Stimulated activated CD8-positive, alpha-beta memory T cell treated with anti-CD3 and anti-CD28 coated beads, Interleukin-7, amount 100 ng/mL, for 24 hours (primary cell): ENCODE data around the gene SPINK9.
"Not testable (repeated sequence)": the region's sequence is repeated elsewhere in the genome, so short reads cannot be mapped to it uniquely, and the experiment has no call there.

ENCODE experiments used
- DNase-seq: peaks from one replicate; pipeline ENCODE4 v3.0.0-alpha.2; 2020; ENCODE audit warnings: low read depth

SPINK9 gene, protein sequence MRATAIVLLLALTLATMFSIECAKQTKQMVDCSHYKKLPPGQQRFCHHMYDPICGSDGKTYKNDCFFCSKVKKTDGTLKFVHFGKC

DNA sequence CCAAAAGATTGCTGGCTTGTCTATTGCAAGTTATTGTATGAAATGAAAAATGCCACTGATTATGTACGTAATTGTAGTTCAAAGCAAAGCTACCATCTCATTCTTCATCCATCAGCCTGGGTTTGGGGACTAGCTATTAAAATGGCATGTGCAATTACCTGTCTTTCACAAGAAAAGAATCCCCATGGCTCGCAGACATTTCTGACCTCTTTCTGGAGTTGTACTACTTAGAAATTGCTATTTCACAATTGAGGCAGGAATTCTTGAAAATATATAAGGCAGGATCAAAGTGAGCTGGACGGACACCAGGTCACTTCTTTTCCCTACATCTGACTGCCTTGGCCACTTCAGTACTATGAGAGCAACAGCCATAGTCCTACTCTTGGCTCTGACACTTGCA, at the start of gene SPINK9:
Gene SPINK9, plus strand, starts transcription at position 301 of the 400 bp plus-strand sequence. Its CDS starts 55 bp downstream, at position 356.
- DNase-seq, result no peak

DNA sequence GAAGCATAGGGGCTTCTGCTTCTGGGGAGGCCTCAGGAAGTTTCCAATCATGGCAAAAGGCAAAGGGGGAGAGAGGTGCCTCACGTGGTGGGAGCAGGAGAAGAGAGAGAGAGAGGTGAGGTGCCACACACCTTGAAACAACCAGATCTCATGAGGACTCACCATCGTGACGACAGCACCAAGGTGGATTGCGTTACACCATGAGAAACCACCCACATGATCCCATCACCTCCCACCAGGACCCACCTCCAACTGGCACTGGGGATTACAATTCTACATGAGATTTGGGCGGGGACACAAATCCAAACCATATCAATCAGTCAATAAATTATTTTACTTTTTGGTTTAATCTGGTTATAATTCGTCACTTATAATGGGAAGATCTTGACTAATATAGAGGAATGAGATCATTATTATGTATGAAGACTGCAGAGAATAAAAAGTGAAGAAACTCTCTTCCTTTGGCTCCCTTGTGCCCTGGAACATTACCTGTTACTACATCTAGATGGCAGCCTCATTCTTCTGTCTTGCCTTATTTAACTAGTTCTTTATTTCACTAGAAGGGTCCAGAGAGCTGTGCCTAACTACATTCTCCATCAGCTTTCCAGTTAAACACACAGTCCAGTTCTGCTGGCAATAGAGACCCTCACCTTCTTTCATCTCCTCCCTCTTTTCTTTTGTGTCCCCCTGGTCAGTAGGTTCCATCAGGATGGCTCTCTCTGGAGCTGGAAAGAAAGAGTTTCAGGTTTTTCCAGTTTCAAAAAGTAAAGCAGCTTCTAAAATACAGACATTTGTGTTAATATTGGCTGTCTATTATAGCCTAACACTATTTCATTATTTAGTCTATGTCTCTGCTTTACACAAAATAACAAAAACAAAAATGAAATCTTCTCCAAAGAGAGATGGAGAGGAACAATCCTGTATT, 44.8 kb upstream of the SPINK9 start:
- no peak for DNase-seq

DNA sequence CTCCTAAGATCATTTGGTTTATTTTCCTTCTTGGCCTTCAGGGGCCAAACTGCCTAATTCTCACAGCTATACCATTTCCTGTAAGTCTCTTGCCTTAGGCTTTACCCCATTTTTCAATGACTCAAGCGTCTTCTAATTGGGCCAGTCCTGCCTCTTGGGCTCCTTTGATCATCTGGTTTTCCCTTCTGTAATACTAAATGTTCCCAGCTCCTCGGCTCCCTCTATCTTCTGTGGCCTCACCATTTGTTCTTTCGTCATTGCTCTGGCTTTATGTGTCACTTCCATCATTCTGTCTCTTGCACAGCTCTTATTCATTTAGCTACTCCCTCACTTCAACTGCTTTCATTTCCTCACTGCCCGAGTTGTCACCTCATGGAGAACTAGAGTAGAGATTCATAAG, 37.6 kb upstream of the SPINK9 start:
- DNase-seq, result no peak

DNA sequence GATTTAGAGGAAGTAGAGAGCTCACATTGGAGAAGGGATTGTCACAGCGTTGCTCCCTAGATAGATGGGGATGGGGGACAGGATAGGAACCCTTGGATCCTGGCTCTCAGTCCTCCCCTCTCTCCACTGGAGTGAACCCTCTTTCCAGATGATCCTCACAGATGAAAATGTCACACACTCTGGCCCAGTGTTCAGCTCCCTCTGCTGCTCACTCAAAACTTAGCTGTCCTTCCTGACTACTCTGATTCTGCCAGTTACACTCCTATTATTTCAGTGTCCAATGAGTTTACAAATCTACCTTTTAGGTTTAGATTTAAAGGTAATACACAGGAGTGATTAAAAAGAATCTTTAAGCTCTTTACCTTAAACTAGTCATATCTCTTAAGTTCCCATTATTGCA, 28.9 kb upstream of the SPINK9 start:
- DNase-seq, result no peak

DNA sequence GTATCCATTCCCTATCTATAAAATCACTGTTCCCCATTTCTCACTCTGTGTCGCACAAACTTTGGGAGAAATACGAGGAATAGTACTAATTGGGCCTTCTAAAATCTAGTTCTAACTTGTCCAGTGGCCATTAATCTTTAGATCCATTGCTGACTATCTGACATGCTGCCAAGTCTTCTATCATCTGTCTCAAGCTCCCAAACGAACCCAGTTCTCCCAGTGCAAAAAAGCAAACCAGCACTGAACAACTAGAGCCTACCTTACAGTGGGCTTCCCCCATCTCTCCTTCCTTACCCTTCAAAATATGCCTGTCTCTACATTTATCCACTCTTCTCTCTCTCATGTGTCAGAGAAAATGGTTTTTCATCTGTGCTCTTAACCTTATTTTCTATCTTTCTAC, 26.3 kb upstream of the SPINK9 start:
- no peak for DNase-seq

DNA sequence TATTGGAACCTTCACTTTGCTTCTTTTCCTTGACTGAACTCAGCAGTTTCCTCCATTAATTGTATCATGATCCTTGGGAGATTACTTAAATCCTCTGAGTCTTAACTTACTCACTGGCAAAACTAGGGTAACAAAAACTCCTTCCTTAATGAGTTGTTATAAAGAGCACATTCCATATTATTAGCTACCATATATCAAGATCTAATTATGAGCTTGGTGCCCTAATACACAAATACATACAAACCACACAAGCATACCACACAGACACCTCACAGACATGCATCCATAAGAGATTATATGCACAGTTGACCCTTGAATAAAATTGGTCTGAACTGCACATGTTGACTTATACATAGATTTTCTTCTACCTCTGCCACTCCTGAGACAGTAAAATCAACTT, 25.6 kb upstream of the SPINK9 start:
- no peak for DNase-seq

DNA sequence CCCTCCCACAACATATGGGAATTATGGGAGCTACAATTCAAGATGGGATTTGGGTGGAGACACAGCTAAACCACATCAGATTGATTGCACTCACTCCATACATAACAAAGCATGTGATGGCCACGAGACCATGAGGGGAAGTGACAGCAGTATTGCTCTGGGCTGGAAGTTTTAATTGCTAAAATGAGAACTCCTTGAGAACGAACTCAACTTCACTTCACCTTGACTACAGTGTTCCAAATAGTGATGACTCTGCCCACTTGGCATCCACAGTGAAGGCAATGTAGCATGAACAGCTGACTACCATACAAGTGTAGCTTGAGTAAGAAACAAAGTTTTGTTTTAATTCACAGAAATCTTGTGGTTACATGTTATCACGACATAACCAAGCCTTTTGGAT, 23.9 kb upstream of the SPINK9 start:
- no peak for DNase-seq

DNA sequence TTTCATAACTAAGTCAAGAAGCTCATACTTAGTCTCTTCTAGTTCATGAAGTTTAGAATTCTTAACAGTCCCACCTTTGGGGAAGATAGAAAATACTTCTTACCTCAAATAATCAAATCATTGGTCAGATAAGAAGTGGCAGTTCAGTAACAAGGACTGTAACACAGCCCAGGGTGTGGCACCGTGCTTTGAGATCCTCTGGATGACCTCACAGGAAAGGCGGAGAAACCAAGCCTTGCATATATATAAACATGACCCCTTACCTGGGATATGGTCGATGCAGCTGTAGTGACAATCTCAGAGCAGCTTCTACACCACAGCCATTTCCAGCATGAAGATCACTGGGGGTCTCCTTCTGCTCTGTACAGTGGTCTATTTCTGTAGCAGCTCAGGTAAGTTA, 23.2 kb upstream of the SPINK9 start, which contains the start of gene SPINK7:
Gene SPINK7, plus strand, starts transcription at position 271 of the 400 bp plus-strand sequence. Its CDS starts 61 bp downstream, at position 332.
- no peak for DNase-seq

DNA sequence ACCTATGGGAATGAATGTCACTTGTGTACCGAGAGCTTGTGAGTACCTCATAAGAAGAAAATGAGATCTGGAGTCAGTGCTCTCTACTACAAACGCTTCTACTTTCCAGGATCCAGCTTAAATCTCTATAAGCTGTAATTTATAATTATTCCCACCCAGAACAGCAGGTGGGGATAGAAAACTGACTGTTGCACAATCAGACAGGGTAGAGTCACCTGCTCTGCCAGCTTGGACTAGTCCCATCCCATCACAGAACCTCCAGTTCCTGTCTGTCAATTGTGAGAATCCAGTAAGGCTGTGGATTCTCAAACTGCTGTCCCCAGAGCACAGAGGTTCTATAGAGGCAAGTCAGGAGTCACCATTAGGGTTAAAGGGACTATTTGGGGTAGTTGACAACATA, 21.2 kb upstream of the SPINK9 start:
- no peak for DNase-seq

DNA sequence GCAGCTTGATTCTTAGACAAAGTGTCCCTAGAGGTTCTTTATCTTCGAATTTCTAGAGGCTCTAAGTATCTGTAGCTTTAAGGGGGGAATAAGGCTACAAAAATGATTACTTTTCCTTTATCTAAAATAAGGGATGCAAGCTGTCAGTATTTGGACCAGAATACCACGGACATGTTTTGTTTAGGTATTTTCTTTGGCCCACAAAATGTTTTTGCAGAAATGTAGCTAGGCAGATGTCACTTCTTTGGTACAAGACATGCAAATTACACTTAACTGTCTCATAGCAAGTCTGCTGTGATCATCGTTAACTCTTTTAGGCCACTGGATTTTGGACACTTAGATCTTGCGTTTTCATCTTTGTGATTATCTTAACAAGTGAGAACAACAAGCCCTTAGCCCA, 20.6 kb upstream of the SPINK9 start:
- DNase-seq, result no peak

DNA sequence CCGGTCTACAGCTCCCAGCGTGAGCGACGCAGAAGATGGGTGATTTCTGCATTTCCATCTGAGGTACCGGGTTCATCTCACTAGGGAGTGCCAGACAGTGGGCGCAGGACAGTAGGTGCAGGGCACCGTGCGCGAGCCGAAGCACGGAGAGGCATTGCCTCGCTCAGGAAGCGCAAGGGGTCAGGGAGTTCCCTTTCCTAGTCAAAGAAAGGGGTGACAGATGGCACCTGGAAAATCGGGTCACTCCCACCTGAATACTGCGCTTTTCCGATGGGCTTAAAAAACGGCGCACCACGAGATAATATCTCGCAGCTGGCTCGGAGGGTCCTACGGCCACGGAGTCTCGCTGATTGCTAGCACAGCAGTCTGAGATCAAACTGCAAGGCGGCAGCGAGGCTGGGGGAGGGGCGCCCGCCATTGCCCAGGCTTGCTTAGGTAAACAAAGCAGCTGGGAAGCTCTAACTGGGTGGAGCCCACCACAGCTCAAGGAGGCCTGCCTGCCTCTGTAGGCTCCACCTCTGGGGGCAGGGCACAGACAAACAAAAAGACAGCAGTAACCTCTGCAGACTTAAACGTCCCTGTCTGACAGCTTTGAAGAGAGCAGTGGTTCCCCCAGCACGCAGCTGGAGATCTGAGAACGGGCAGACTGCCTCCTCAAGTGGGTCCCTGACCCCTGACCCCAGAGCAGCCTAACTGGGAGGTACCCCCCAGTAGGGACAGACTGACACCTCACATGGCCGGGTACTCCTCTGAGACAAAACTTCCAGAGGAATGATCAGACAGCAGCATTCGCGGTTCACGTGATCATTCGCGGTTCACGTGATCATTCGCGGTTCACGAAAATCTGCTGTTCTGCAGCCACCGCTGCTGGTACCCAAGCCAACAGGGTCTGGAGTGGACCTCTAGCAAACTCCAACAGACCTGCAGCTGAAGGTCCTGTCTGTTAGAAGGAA, 15.1 kb upstream of the SPINK9 start:
- not testable (repeated sequence) for DNase-seq

DNA sequence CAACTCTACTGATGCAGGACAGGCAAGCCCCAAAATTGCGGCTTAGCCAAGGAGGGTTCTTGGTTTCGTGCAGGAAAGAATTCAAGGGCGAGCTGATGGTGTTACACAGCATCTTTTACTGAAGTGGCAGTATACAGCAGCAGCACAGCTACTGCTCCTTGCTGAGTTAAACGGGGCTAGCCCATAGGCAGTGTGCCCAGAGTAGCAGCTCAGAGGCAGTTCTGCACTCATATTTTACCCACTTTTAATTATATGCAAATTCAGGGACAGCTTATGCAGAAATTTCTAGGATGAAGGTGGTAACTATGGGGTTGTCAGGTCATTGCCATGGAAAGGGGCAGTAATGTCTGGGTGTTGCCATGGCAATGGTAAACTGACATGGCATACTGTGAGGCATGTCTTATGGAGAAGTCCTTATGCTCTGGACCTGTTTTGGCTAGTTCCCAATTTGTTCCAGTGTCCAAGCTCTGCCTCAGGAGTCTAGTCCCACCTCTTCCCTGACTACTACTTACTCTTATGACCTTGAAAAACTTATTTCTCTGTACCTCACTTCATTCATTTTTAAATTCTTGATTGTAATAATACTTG, 2.0 kb upstream of the SPINK9 start:
- DNase-seq, result no peak

DNA sequence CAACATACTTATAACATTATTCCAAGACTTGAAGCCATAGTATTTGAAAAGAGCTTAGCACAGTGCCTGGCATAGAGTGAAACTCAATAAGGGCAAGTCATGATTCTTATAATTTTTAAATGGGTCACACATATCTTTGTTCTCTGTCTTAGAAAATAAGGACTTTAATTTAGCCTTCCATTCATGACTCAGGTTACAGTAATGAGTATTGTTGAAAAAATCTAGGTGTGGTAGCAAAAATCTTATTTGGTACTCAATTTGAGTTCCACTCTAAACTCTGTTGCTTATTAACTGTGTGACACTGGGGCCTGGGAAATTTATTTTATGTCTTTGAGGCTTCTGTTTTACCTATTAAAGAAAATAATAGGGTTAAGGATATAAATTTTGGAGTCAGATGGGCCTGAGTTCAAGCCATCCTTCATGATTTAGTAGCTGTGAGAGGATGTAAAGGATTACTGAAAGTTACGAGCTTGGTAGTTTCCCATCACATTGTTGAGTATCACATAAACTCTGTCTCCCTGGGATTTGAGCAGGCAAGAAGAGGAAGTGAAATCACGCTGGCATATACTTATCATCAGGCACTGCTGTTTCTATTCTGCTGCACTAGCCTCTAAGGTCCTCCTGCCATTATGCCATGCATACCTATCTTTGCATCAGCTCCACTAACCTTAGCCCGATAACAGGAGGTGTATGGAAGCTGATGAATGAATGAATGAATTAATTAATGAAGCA, 1.5 kb downstream of the SPINK9 start:
- no peak for DNase-seq

DNA sequence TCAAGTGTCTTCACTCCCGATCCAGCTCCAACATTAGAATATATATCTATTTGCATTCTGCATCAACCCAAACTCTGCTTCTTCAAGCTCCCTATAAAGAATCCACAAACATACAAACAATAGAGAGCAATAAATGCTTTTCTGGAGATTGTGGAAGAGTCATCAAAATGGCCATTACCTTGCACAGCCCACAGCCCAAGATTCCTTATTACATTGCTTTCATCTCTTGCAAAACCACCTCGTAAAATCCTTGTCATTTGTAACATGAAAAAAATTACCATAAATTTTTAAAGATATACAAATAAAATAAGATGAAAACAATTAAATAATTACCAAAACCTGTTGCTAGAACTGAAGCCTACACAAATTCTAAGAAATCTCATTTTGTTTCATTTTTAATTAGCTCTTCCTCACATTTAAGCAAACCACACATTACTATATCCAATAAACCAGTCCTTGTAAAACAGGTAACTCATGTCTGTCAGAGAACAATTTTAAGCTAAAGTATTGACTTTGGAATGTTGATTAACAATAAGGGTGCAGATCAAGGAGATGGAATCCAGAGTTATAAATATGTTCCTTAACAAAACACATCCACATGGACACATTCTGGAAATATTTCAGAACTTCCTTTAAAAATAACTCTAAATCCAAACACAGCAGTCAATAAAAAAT, 7.1 kb downstream of the SPINK9 start:
- DNase-seq, result no peak

DNA sequence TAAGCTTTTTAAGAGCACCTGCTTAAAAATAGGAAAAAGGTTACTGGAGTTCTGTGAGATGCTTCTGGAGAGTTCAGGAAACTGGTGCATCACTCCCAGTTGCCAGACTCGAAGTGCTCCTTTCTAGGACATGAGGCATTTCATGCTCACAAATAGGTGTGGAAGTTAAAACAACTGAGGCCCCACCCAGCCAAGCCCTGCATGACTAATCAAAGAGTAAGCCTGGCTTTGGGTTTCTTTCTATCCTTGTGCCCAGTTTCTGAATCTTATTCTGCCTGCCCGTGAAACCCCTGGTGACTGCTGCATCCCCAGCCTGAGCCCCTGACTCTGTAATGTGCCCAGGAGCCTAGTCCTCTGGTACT, 7.7 kb downstream of the SPINK9 start:
- DNase-seq, result no peak

DNA sequence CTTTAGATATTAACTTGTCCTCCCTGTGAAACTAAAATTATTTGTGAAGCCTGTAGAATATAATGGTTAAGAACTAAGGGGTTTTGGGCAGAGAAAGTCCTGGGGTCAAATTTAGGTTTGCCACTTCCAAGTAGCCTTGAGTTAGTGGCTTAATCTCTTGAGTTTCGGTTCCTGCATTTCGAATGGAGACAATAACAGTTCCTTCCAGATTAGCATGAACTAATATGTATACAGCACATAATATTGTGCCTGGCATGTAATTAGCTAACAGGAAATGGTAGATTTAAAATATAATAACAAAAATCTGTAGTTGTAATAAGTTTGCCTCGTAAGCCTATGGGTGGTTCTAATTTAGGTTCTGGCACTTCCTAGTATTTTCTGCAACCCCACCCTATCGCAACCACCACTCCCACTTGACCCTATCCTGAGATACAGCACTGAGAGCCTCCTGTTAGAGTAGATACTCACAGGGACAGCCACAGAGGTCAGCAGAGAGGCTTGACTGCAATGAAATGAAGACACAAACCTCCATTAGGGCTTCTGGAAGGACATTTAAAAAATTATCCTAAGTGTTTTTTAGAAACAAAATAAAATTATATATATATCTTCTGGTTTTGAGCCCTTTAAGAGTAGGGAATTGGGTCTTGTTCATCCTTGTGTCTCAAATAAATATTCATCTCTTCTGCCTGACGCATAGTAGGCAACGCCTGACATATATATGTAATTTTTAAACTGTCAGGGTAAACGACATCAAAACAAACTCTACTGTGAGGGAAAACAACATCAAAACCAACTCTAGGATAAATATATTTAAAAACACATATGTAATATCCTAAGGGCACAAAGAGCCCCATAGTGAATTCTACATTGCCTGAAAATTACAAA, 8.5 kb downstream of the SPINK9 start:
- DNase-seq, result no peak

DNA sequence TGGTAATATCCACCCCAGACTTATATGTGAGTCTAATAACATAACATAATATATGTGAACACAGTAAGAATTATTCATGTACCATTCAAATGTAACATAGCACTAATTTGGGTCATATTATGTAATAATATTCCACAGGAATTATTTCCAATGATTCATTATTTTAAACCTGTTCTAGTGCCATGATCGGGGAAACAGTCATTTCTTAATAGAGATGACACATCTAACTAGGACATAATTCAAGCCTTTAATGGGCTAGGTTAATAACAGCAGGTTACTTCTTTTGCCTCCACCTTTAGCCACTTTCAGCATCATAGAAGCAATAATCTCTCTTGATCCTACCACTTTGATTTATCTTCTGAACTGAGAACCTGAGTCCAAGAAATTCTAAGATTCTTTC, 12.3 kb downstream of the SPINK9 start:
- DNase-seq, result no peak

DNA sequence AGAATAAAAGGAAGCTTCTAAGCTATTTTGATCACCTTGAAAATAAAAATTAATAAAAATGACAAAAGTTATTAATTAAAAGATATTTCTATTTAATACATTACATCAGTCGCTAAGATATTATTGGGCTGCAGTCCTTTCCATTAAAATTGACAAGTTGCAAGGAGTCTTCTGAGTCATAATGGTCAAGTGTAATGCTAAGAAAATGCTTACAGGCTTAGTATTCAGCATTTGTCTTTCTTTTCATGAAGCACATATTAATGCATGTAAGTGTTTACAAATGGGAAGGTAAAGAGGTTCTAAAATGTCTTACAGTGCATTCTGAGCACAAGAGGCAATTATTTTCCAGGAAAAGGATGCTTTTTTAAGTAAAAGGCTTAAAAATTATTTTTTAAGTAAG, 17.3 kb downstream of the SPINK9 start:
- no peak for DNase-seq

DNA sequence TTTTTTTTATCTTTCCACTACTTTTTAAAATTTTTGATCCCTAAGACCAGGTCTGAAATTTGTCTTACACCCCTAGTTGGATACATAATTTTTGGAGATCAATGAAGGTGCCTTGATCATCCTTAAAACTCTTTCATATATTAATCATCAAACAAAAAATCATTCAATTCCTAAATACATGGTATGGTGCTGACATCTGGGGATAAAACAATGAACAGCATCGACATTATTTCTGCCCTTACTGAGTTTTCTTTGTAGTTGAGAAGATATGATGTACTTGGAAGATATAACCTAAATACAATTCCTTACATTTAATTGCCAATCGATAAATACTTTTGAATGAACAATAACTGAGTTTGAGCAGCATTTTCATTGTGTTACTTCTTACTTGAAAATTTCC, 18.3 kb downstream of the SPINK9 start:
- DNase-seq, result no peak

DNA sequence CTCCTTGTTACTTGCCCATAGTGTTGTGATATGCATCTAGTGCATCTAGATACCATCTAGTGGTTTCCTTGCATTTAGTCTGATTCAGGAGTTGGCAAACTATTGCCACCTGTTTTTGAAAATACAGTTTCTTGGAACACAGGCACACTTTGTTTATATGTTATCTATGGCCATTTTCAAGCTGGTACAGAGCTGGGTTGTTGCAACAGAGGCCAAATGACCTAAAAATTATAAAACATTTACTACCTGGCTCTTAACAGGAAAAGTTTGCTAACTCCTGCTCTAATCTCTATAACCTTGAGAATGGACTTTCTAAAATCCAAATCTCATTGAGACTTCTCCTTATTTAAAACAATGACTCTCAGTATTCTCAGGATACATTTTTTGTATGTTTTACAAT, 29.0 kb downstream of the SPINK9 start:
- no peak for DNase-seq
